Keratinocyte (primary cell): ENCODE measurements around the gene TMEM151B. TPM values are rescaled to one million over a fixed set of nuclear protein-coding genes. Genes with fewer than 3 reads are reported as not detected.

ENCODE experiments used
- DNase-seq: peaks from one replicate; pipeline ENCODE4 v3.0.0-alpha.2; 2011; ENCODE audit warnings: low read depth, missing footprints, low spot score
- FAIRE-seq: peaks from 2 replicates; lab custom pipeline; 2011; peaks lifted over from hg19 to GRCh38; lab: Jason Lieb, UNC
- H2AFZ ChIP-seq: 2 replicates; pipeline ENCODE4 v1.6.0; 2012; ENCODE audit warnings: low read length, control low read depth, inconsistent platforms; ENCODE audit not compliant: control insufficient read depth
- H3K27ac ChIP-seq: 2 replicates; pipeline ENCODE4 v1.5.1; 2011; ENCODE audit warnings: low read length; ENCODE audit not compliant: control insufficient read depth, insufficient read depth
- H3K27me3 ChIP-seq: 3 replicates; pipeline ENCODE4 v1.6.0; 2011; ENCODE audit warnings: low read length; ENCODE audit not compliant: control insufficient read depth, insufficient read depth; ENCODE audit errors: extremely low read depth
- H3K36me3 ChIP-seq, 2 experiments: 2 replicates in 1 of 2; 3 replicates in 1 of 2; pipeline ENCODE4 v1.5.1; 2011; ENCODE audit warnings: low read length in 2 of 2, mild to moderate bottlenecking in 1 of 2; ENCODE audit not compliant: control insufficient read depth in 2 of 2, insufficient read depth in 2 of 2; ENCODE audit errors: extremely low read depth in 1 of 2
- H3K4me1 ChIP-seq: 3 replicates; pipeline ENCODE4 v1.5.1; 2011; ENCODE audit warnings: low read length; ENCODE audit not compliant: control insufficient read depth, insufficient read depth; ENCODE audit errors: extremely low read depth
- H3K4me2 ChIP-seq: 3 replicates; pipeline ENCODE4 v1.6.0; 2011; ENCODE audit warnings: low read depth, low read length; ENCODE audit not compliant: control insufficient read depth, insufficient read depth; ENCODE audit errors: extremely low read depth
- H3K4me3 ChIP-seq, 3 experiments: fragments of 200-600 bp in 1 of 3; sonication (generic) in 1 of 3; 2 replicates in 2 of 3; 3 replicates in 1 of 3; pipeline ENCODE4 v1.5.1; 2011 to 2016; ENCODE audit warnings: low read length in 3 of 3, mild to moderate bottlenecking in 3 of 3, control low read depth in 2 of 3, inconsistent platforms in 1 of 3, low read depth in 1 of 3, mixed read lengths in 1 of 3, mixed run types in 1 of 3, moderate library complexity in 1 of 3; ENCODE audit not compliant: control insufficient read depth in 2 of 3, insufficient read depth in 2 of 3; ENCODE audit errors: extremely low read depth in 1 of 3
- H3K79me2 ChIP-seq: 2 replicates; pipeline ENCODE4 v1.6.0; 2012; ENCODE audit warnings: low read length; ENCODE audit not compliant: control insufficient read depth, insufficient read depth
- H3K9ac ChIP-seq: 3 replicates; pipeline ENCODE4 v1.6.0; 2011; ENCODE audit warnings: low read length; ENCODE audit not compliant: control insufficient read depth, insufficient read depth; ENCODE audit errors: extremely low read depth
- H3K9me1 ChIP-seq: 3 replicates; pipeline ENCODE4 v1.6.0; 2011; ENCODE audit warnings: low read length; ENCODE audit not compliant: control insufficient read depth, insufficient read depth; ENCODE audit errors: extremely low read depth
- H3K9me3 ChIP-seq: 2 replicates; pipeline ENCODE4 v1.5.1; 2012; ENCODE audit warnings: low read depth, low read length; ENCODE audit not compliant: control insufficient read depth
- H4K20me1 ChIP-seq: 3 replicates; pipeline ENCODE4 v1.6.0; 2011; ENCODE audit warnings: low read length; ENCODE audit not compliant: control insufficient read depth, insufficient read depth; ENCODE audit errors: extremely low read depth
- EZH2 ChIP-seq: IDR thresholded peaks from one replicate; pipeline ENCODE4 v1.6.1; 2012; ENCODE audit warnings: inconsistent platforms, mild to moderate bottlenecking, low read length, moderate library complexity
- dilution Hi-C: fragments of 300-500 bp; cut with MboI; formaldehyde crosslinking; loops from one replicate; pipeline ENCODE4 v1.7.0; 2020; ENCODE audit warnings: low sequenced_read_pairs; ENCODE audit not compliant: extremely low pct_ligation_motif_present
- polyA plus RNA-seq, 5 experiments: library from polyadenylated mRNA; depleted of rRNA in 3 of 5; stranded (reverse) in 3 of 5; stranded (forward) in 1 of 5; unstranded in 1 of 5; fragments of >200 nt; gene quantifications; 1 replicate in 1 of 5; 2 replicates in 3 of 5; 3 replicates in 1 of 5; pipeline versions ENCODE4 v1.2.1 to v1.2.3, GENCODE V29; 2011 to 2012; ENCODE audit warnings: missing spikeins in 2 of 5, low read depth in 1 of 5, low replicate concordance in 1 of 5
- TF ChIP-seq, protein P1 (sequence below), 3 experiments: IDR thresholded peaks in 1 of 3; conservative IDR thresholded peaks in 1 of 3; optimal IDR thresholded peaks in 1 of 3; 2 replicates in 2 of 3; 3 replicates in 1 of 3; pipeline versions ENCODE3 to v1.5.1; 2011; ENCODE audit warnings: low read length in 3 of 3, mild to moderate bottlenecking in 3 of 3, moderate library complexity in 2 of 3, control low read depth in 1 of 3, inconsistent platforms in 1 of 3; ENCODE audit not compliant: insufficient read depth in 2 of 3; ENCODE audit errors: extremely low read depth in 1 of 3

Gene TMEM151B
- polyA plus RNA-seq, 1 donor (not counting 4 experiments of a cell fraction or from before 2014, with no cell fraction given), result not detected

DNA sequence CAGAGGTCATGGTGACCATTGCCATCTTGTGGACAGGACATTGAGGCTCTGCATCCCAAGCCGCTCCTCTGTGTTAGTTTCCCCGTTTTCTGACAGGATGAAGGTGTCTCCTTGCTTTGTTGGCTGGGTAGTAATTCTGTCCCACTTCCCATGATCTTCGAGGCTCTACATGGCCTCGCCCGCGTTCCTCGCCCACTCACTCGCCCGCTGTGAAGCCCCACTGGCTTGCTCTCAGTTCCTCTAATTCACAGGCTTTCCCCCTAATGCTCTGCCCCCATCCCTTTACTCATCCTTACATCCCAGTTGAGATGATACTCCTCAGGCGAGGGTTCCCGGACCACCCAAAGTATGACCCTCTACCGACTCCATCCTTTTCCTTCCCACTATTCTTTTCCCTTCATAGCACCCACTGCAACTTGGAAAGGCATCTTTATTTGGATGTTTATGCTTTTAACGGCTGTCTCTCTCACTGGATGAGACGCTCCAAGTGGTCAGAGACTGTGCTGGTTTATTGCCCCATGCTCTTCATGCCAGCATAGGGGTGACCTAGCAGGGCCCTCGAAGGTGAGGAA, 12.4 kb upstream of the TMEM151B start:
- peaks cover 33% of the 10 kb centered on the region for H3K79me2 ChIP-seq
- FAIRE-seq, result no peak
- H3K4me2 ChIP-seq, result peak overlapping the region; percentile 37
- no peaks in the 10 kb centered on the region for H3K27me3 ChIP-seq
- peaks cover 32 to 50% of the 10 kb centered on the region in 2 experiments for H3K36me3 ChIP-seq
- H3K4me1 ChIP-seq, result peaks cover 25% of the 10 kb centered on the region
- dilution Hi-C loops, result no loop called here
- H2AFZ ChIP-seq, result peak overlapping the region; percentile 14
- TF ChIP-seq, protein P1, sequence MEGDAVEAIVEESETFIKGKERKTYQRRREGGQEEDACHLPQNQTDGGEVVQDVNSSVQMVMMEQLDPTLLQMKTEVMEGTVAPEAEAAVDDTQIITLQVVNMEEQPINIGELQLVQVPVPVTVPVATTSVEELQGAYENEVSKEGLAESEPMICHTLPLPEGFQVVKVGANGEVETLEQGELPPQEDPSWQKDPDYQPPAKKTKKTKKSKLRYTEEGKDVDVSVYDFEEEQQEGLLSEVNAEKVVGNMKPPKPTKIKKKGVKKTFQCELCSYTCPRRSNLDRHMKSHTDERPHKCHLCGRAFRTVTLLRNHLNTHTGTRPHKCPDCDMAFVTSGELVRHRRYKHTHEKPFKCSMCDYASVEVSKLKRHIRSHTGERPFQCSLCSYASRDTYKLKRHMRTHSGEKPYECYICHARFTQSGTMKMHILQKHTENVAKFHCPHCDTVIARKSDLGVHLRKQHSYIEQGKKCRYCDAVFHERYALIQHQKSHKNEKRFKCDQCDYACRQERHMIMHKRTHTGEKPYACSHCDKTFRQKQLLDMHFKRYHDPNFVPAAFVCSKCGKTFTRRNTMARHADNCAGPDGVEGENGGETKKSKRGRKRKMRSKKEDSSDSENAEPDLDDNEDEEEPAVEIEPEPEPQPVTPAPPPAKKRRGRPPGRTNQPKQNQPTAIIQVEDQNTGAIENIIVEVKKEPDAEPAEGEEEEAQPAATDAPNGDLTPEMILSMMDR (optimal IDR thresholded peaks at IDR 0.05 in 1 of 3, IDR thresholded peaks at IDR 0.05 in 1 of 3, conservative IDR thresholded peaks at IDR 0.05 in 1 of 3; ENCODE audit: extremely low read depth in 1 of 3, insufficient read depth in 2 of 3, low read length in 3 of 3), result no peak
- TF ChIP-seq EZH2, result no peak
- H3K9ac ChIP-seq, result peak overlapping the region; percentile 4
- peak overlapping the region; percentile 4 for H3K27ac ChIP-seq
- H3K9me3 ChIP-seq, result no peaks in the 10 kb centered on the region
- DNase-seq, result no peak
- peaks cover 35% of the 10 kb centered on the region for H4K20me1 ChIP-seq
- H3K4me3 ChIP-seq, result peak overlapping the region in 2 of 3 experiments; percentile 18 to 94
- H3K9me1 ChIP-seq, result peaks cover 2% of the 10 kb centered on the region

DNA sequence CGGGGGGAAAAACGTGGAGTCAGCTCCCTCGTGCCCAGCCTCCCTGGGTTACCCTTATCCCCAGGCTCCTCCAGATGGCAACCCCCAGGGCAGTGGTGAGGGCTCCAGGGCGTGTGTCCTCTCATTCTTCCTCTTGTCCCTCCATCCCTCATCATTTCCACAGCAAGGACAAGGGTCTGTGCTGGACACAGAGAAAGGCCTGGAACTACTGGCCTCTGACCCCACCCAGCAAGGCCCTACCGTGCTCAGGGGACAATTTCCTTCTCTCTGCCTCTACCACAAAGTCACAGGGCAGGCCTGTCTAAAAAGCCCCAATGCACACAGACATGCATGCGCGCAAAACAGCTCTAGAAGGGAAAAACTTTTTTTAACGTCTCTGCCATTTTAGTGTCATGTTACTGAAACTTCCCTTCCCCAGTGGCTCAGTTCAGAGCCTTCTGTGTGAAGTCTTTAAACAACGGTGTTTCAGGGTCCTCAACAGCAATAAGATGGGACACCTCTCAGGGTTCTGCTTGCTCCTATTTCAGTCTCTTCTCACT, 11.9 kb upstream of the TMEM151B start:
- Histone ChIP-seq H3K4me2 (no peak overlapping the region), H3K4me1 (peaks cover 31% of the 10 kb centered on the region), H2AFZ (no peak overlapping the region)

More for the DNA sequence above, 11.9 kb upstream of the TMEM151B start:
- H3K36me3 ChIP-seq, result peaks cover 27 to 44% of the 10 kb centered on the region in 2 experiments
- no peak for DNase-seq
- H3K79me2 ChIP-seq, result peaks cover 33% of the 10 kb centered on the region
- no peak for FAIRE-seq
- no peaks in the 10 kb centered on the region for H3K27me3 ChIP-seq
- H4K20me1 ChIP-seq, result peaks cover 30% of the 10 kb centered on the region
- H3K9ac ChIP-seq, result no peak overlapping the region
- no peak overlapping the region for H3K4me3 ChIP-seq
- no peaks in the 10 kb centered on the region for H3K9me3 ChIP-seq
- dilution Hi-C loops, result no loop called here
- TF ChIP-seq EZH2, result no peak
- TF ChIP-seq, protein P1 (optimal IDR thresholded peaks at IDR 0.05 in 1 of 3, IDR thresholded peaks at IDR 0.05 in 1 of 3, conservative IDR thresholded peaks at IDR 0.05 in 1 of 3; ENCODE audit: extremely low read depth in 1 of 3, insufficient read depth in 2 of 3, low read length in 3 of 3), result no peak
- H3K27ac ChIP-seq, result no peak overlapping the region
- peaks cover 2% of the 10 kb centered on the region for H3K9me1 ChIP-seq
